Measurements from ENCODE around the gene KCNA2.

Gene KCNA2

DNA sequence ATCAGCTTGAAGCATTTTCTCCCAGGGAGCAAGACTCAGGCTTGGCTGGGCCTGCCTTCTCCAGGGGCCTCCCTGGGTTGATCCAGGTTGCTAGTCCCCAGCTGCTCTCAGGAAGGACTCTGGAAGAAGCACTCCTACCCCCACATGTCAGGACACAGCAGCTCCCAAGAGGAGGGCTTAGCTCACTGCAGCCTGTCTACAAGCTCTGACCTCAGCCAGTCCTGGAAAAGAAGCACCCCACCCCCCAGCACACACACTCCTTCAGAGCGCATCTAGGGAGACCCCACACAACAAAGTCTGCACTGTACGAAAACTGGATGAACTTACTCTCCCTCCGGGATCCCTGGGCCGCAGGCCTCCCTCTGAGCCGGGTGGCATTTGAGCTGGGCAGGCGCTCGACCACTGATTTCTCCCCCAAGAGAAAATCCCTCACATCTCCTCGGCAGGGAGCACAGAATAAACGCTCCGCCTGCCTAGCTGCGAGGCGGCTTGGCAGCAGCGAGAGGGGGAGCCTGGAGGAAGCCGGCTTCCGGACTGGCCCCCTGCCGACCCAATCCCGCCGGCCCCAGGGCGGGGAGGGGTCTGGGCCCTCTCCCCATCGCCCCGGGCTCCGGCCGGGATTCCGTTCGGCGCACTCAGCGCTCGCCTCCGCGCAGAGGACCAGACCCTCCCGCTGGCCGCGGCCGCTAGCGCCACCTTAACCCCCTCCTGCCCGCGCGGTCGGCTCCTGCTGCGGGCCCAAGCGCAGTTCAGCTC, at the start of gene KCNA2:
Gene KCNA2 (minus strand): TSS at position 458 of the 756 bp plus-strand sequence. CDS start 1,576 bp downstream, outside the sequence.
- DNase-seq (ENCODE audit: low read depth in 2 of 2) = no peak

DNA sequence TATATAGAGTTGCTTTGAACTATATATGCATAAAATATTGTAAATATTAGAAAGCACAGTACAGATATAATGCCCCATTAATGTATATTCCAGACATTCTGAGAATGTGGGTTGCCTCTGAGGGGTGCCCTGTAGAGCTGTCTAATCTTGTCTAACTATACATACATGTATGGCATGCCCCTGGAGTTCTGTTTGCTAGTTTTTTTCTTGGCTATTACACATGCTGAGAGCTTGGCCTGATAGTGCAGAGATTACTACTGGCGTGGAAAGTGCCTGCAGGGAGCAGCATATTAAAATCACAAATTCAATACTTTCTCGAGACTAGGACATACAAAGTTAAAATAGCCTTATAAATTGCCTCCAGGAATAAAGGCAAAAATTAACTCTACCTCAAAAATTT, 44.5 kb upstream of the KCNA2 start:
- no peak for DNase-seq (ENCODE audit: low read depth in 2 of 2)

DNA sequence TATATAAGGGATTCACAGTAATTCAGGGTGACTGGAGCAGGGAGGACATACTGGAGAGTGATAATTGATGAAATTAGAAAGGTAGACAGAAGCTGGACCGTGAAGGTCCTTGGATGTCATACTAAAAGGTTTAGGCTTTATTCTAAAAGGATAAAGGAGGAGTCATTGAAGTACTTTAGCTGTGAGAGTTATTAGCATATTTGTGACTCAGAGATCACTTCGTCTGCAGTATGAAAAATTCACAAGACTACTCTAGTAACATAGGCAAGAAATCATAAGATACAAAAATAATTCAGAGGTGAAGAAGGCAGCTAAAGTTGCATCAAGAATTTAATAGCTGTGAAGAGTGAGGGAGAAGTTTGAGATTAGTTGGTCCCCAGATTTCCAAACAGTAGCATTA, 42.3 kb upstream of the KCNA2 start:
- DNase-seq (ENCODE audit: low read depth in 2 of 2) = no peak

DNA sequence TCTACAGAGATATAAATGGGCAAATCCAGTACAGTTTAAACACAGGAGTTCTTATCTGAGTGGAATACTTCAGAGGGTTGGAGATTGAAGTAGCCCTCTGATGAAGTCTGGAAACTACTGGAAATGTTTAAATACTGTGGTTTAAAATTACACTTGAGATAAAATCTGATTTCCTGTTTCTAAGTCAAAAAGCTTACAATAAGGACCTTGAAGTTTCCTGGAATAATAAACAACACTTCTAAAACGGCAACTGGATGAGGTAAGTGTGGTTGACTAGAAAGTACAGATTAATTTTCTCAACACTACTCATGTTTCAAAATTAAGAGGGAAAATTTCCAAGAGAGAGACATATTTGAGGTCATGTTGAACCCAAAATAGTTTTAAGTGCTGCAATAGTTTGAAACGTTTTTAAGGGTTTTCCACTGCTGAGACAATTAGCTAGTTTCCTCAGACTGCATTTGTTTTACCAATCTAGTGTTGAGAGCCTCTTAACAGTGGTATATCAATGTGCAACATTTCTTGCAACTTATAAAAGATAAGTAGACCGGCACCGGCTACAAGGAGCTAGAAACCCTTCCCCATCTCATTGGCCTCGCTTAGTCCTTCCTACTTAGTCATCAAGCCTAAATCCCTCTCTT, 41.2 kb upstream of the KCNA2 start:
- no peak for DNase-seq (ENCODE audit: low read depth in 2 of 2)

DNA sequence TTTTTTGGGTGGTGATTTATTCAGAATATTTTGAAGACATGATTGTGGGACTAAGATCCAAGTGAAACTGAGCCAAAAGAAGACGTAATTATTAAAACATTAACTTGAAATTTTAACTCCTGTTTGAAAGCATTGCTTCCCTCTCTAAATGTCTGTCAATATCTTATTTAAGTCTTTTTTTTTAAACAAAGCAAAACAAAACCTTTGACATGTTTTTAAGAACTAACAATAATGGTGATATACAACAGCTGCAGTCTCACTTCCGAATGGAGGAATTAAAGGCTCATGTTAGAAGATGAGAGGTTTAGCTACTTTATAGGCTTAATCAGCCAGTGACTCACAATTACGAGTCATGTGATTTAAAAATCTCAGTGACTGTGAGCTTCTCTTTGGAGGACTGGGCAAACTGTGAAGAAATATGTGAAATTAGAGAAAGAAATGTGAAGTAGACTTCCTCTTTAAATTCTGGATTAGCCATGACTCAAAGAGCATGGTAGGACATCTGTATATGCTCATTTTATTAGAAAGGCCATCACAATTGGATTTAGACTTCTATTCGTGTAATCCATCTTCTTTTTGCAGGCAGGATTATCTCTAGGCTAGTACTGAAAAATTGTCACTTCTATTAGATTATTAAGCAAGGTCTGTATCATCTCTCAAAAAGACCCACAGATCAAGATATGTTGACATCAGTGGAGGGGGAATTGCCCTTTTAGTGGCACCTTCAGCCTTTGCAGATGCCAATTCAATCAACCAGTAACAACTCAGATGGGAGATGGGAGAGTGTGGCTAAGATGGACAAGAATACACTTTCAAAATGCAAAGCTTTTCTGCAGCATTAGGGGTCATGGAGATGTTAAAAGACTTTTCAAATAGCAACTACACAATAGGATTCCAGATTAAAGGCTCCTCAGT, 39.9 kb upstream of the KCNA2 start:
- no peak for DNase-seq (ENCODE audit: low read depth in 2 of 2)

DNA sequence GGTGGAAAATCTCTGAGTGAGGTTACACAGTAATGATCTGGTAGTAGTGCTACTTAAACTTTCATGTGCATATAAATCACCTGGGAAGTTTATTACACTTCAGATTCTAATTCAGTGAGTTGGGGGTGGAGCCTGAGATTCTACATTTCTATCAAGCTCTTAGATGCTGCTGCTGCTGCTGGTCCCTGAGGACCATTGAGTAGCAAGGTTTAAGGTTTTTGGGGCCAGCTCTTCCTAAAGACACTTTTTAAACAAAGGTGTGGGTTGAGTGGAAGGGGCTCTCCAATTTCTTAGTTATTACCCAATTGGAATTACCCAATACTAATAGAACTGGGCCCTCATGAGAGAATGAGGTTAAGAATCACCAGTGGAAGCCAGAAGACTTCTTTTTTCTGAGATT, 39.1 kb upstream of the KCNA2 start:
- DNase-seq (ENCODE audit: low read depth in 2 of 2) = no peak

DNA sequence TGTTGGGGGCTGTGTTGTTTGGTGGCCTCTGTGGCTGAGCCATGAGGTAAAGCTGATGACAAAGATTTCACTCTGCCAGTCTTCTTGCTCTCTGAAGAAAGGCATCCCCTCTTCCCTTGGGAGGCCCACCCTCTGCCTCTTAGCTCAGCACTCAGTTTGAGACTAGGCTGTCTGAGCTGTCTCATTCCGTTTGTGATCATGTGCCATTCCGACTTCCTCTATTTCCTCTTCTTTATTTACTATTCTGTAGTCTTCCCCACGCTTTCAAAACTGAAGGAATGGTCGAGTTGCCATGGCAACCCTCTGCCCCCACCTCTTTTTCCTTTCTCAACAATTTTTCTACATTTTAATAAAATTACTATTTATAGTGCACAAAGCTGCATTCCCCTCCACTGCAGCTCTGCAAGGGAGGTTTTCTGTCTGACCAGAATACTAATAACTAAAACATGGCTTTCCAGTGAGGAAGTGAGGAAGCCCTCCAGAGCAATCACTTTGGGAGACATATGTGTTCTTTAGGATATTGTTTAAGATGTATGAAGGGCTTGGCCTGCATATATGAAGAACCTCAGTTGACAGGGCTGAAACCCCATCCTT, 37.8 kb upstream of the KCNA2 start:
- DNase-seq (ENCODE audit: low read depth in 2 of 2) = no peak

DNA sequence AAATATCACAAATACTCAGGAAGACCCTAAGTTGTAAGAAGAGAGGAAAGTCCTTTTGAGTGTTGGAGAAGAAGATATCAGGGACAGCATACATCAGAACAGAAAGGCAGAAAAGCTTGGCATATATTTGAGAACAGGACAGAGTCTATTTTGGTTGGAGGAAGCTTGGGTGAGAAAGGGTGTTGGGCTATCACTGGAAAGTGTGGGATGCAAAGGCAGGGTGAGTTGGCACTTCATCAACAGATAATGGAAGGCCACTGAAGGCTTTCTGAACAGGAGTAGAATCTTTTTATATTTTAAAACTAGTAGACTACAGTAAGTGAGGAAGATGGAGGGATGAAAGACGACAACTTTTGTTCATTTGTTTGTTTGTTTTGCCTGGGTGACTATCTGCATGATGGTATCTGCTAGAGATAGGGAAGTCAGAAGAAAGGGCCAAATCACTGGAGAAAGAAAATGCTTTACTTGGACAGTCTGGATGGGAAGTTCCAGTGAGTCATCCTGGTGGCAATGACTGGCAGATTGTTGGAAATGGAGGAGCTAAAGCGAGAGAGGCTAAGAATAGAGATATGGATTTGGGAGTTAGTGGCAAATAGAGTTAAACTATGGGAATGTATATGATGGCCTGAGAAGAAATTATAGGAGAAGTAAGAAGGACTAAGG, 33.7 kb upstream of the KCNA2 start:
- DNase-seq (ENCODE audit: low read depth in 2 of 2) = no peak

DNA sequence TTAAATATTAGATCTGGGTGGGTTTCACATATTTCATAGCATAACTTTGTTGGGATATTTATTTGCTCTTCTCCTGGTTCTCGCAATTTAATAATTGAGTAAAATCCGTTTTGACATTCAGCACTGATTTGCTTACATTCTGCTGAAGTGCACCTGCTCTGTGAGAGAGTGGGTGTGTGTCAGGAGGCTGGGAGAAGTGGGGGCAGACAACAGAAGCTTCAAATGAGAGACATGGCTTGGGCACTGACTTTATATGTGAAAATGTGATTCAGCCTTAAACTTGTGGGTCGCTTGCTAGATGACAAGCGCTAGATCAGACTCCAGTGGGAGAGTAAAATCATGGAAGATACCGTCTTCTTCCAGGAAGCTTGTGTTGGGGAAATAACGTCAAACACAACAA, 32.4 kb upstream of the KCNA2 start:
- DNase-seq (ENCODE audit: low read depth in 2 of 2) = no peak

DNA sequence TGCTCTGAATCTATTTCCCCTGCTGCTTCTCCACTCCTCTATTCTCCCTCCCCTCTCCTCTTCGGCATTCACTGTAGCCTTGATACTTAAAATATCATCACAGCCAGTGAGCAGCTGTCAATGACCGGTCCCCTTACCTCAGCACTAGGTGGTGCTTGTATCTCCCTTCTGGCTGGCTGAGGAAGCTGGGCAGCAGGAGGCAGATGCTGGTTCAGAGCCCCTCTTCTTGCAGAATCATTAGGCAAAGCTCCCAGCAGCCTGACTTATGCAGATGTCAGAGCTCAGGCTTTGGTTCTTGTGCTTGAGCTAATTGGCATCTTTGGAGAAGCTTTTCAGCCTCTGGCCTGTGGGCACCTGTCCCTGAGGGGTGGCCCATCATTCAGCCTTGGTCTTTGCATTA, 31.9 kb upstream of the KCNA2 start:
- DNase-seq (ENCODE audit: low read depth in 2 of 2) = no peak

DNA sequence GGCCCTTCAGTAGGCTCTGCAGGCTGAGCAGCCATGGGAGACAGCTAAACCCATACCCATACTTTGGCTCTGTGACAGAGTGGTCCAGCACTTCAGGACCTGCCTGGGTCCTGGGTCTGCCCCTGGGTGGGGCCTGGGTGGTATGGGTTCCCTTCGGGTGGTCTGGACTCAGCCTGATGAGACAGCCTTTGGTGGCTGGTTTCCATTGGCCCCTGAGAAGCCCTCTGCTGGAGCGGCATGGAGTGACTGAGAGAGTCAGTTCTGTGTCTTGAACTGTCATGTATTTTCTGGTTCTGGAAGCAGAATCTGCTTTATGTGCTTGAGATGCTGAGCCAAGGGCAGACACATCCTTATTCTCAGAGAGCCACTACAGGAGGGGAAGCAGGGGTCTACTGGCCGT, 31.3 kb upstream of the KCNA2 start:
- no peak for DNase-seq (ENCODE audit: low read depth in 2 of 2)

DNA sequence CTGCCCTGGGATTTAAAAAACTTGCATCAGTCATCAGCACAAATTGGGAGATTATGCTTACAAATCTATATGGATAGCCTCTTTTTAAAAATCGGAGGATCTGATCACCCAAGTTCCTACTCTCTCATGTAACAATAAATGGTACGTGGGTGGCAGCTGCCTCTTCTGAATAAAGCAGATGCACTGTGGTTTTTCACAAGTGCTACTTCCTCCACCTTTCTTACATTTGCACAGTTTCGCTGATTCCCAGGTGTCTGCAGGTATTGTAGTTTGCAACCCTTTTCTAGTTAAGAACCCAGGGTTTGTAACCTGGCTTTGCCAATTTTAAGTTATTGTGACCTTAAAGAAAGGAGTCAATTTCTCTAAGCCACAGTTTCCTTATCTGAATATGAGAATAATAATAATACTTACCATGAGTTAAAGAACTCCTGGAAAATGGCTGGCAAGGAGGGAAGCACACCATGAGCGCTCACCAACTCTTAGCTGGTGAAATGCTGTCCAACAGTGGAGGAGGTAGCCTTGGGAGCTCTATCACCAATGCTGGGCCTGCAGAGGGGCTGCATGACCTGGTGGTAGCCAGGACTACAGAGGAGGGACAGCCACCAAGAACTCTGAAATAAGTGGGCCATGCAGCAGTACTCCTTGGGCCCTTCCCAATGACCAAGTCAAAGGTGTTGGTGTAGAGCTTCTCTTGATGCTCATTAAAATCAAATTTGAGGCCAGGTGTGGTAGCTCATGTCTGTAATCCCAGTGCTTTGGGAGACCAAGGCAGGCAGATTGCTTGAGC, 30.2 kb upstream of the KCNA2 start:
- no peak for DNase-seq (ENCODE audit: low read depth in 2 of 2)

DNA sequence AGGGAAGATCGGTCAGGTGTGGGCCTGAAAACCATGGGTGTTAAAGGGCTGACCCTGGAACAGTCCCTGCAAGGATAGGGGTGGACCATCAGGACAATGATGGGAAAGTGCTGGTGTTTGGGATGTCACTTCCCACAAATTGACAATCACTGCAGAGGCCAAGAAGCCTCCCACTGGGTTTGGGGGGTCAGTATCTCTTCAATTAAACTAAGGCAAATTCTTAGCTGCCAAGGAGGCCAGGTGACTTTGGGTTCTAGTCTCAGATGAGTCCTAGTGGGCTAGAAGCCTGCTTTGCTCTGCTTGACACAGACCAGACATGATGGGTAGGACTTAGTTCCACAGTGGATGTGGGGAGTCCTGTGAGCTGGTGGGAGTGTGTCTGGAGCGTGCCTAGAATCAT, 29.3 kb upstream of the KCNA2 start:
- DNase-seq (ENCODE audit: low read depth in 2 of 2) = no peak

DNA sequence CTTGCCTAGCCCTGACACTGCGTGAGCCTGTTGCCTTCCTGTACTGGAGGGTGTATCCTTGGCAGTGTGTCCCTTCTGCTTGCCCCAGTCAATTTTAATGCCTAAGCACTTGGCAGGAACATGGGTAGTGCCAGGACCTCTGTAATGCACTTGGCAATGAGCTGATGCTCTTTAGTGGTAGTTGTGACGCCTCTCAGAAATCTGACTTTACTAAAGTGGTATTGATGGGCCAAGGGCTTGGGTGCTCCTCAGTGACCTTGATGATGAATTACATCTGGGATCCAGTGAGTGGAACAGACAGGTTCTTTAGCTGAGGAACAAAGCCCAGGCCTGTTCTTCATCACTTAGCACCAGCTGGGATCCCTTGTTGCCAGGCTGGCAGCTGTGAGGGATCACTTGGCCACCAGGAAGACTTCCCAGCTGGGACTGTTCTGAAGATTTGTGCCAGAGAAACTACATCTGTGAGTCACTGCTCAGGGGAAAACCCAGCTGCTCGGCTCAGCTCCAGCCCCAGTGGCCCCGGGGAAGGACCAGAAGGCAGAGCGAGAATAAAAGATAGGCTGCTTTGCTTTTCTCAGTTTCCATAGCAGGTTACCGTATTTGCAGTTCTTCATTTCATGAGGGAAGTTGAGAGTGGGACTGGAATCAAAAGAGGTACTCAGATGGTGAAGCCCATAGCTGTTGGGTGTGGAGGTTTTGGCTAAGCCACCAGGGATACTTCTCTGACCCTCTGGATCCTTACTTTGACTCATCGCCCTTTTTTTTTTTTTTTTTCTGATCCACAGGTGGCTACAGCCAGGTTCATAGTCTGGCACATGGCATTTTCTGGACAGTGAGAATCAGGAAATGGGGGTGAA, 28.5 kb upstream of the KCNA2 start:
- DNase-seq (ENCODE audit: low read depth in 2 of 2) = peak; percentile 65 to 70

DNA sequence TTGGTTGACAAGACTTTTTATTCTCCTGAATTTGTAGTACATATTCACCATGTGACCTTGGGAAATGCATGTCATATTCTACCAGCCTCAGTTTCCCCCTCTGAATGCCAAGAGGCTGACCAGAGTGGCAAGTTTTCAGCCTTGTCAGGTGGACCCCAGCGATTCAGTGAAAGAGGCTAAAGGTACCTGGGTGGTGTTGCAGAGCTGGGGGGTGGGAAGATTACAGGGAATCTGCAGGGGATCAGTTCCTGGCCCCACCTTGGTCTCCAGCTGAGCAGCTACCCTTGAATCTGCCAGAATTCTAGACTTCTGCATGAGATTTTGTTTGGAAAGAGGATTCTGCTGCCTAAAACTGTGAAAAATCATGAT, 27.9 kb upstream of the KCNA2 start:
- no peak for DNase-seq (ENCODE audit: low read depth in 2 of 2)

DNA sequence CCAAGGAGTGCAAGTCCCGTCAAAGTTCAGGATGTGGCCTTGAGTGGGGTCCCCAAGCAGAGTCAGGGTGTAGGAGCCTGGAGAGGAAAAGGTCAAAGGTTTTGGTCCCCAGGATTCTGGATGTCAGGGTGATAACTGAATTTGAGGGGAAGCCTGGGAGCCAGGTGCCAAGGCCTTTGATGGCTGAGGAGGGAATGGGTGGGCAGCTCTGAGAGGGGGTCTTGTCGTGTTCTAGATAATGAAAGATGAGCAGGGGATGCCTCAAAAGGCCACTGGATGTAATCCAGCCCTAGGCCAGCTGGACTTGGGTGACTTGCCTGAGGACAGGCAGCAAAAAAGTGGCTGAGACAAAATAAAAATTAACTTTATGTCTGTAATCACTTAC, 27.5 kb upstream of the KCNA2 start:
- DNase-seq (ENCODE audit: low read depth in 2 of 2) = no peak

DNA sequence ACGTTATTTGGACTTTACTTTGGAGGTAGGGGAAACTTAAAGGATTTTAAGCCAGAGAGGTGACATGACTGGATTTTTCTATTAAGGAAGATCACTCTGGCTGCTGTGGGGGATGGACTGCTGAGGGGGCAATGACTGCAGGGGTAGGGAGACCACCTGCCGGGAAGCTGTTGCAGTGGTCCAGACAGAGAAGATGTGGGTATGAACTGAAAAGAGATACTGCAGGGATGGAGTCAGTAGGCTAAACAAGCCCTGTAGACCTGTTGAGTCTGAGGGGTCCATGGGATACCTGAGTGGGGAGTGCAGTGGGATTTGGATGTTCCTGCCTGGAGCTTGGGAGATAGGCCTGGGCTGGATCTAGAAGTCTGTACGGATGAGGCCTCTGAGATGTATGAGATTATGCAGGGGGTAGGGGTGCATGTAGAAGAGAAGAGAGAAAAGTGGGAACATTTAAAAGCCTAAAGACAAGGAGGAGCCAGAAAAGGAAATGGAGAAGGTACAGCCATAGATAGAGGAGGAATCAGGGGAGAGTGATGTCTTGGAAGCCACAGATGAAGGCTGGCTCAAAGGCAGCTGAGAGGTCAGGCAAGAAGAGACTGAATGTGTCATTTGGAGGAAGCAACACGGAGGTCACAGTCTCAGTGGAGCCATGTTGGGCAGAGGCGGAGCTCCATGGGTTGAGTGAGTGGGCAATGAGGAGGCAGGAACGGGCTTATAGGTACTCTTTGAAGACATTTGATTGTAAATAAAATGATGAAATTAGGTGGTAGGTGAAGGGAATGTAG, 25.9 kb upstream of the KCNA2 start:
- DNase-seq (ENCODE audit: low read depth in 2 of 2) = no peak

DNA sequence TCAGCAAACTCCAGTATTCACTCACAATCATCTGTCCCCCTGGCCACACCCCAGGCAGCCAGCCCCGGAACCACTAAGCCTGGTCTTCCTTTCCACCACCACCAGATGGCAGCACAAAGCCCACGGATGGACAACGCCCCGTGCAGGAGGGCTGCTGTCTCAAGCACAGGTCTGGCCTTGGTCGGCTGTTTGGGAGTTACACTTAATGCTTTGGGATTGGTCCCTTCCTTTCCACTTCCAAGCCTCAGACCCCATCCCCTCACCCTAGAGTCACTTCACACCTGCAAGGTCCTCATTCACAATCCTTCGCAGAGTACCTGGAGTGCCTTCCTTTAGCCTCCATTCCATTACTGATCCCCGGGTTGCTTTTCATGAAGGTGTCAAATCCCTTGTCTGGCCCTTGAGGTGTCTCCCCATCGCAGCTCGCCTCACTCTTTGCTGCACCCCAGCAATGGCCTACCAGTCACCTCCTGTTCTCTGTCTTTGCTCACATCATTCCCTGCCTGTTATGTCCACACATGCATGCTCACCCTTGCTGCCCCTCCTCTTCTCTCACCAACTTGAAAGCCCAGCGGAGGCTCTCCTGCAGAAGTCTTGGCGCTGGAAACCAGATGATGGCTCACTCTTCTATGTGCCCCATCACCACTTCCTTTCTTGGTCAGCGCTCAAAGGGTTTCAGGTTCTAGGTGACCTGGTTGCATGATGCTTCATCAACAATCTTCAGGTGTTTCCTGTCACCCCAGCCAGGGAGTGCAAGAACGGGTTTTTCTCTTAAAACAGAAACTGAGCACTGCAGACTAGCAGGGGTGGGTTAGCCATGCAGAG, 24.9 kb upstream of the KCNA2 start:
- DNase-seq (ENCODE audit: low read depth in 2 of 2) = peak; percentile 71 to 73
